ENCODE data around the gene OR2T29.

DNA sequence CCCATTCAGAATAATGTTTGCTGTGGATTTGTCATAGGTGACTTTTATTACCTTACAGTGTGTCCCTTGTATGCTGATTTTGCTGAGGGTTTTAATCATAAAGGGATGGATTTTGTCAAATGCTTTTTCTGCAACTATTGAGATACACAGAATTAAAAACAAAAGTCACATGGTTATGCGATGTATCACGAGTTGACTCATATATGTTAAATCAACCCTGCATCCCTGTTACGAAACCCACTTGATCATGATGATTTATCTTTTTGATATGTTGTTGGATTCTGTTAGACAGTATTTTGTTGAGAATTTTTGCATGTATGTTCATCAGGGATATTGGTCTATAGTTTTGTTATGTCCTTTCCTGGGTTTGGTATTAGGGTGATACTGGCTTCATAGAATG, 22.7 kb upstream of the OR2T29 start:
- TF ChIP-seq POLR2A (IDR thresholded peaks at IDR 0.05), result no peak
- TF ChIP-seq, protein P1, sequence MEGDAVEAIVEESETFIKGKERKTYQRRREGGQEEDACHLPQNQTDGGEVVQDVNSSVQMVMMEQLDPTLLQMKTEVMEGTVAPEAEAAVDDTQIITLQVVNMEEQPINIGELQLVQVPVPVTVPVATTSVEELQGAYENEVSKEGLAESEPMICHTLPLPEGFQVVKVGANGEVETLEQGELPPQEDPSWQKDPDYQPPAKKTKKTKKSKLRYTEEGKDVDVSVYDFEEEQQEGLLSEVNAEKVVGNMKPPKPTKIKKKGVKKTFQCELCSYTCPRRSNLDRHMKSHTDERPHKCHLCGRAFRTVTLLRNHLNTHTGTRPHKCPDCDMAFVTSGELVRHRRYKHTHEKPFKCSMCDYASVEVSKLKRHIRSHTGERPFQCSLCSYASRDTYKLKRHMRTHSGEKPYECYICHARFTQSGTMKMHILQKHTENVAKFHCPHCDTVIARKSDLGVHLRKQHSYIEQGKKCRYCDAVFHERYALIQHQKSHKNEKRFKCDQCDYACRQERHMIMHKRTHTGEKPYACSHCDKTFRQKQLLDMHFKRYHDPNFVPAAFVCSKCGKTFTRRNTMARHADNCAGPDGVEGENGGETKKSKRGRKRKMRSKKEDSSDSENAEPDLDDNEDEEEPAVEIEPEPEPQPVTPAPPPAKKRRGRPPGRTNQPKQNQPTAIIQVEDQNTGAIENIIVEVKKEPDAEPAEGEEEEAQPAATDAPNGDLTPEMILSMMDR (IDR thresholded peaks at IDR 0.05), result no peak

Measured in adrenal gland (tissue), 5 donors.